T-cell (primary cell): ENCODE measurements around the gene SMARCD2. TPM values are rescaled to one million over a fixed set of nuclear protein-coding genes. Genes with fewer than 3 reads are reported as not detected.
"Not testable (repeated sequence)": the region's sequence is repeated elsewhere in the genome, so short reads cannot be mapped to it uniquely, and the experiment has no call there.

Source experiments
- ATAC-seq, 4 experiments: fragments of 200-7000 bp in 3 of 4; fragments of 150-1000 bp in 1 of 4; cut with Tn5 transposase; replicated peaks in 1 of 4; 1 replicate in 3 of 4; 2 replicates in 1 of 4; pipeline ENCODE4 v1.10.0; 2021; ENCODE audit warnings: moderate library complexity in 3 of 4, mild to moderate bottlenecking in 2 of 4, moderate number of reproducible peaks in 1 of 4
- CTCF ChIA-PET, 2 donors: fragments of 300-600 bp; sonication (Branson Sonifier 250); formaldehyde crosslinking; loops; one replicate each; lab custom pipeline; 2022; ENCODE audit warnings: antibody characterized with exemption in 2 of 2; lab: Charles Lee
- POLR2A ChIA-PET, 2 donors: fragments of 300-600 bp; sonication (Branson Sonifier 250); formaldehyde crosslinking; loops; one replicate each; lab custom pipeline; 2022; ENCODE audit warnings: antibody characterized with exemption in 2 of 2; lab: Charles Lee
- DNase-seq, 35 experiments: peaks; one replicate each; pipeline versions ENCODE4 v3.0.0 to v3.0.0-alpha.2; 2013 to 2023
- H3K27ac ChIP-seq: one replicate; pipeline ENCODE4 v1.5.1; 2013; ENCODE audit warnings: low read length
- H3K27me3 ChIP-seq, 2 experiments: replicated peaks in 1 of 2; 1 replicate in 1 of 2; 2 replicates in 1 of 2; pipeline versions ENCODE4 v1.6.1 to v1.7.0; 2013; ENCODE audit warnings: low read length in 1 of 2, mixed read lengths in 1 of 2; ENCODE audit not compliant: control insufficient read depth in 2 of 2, insufficient read depth in 2 of 2; ENCODE audit errors: extremely low read depth in 1 of 2
- H3K36me3 ChIP-seq, 2 donors: 1 replicate in 1 of 2; 2 replicates in 1 of 2; pipeline versions ENCODE4 v1.6.1 to v1.7.0; 2013; ENCODE audit warnings: low read length in 1 of 2; ENCODE audit not compliant: control insufficient read depth in 2 of 2, insufficient read depth in 1 of 2; ENCODE audit errors: extremely low read depth in 1 of 2
- H3K4me1 ChIP-seq, 2 experiments: 1 replicate in 1 of 2; 2 replicates in 1 of 2; pipeline versions ENCODE4 v1.6.1 to v1.7.0; 2013; ENCODE audit warnings: low read length in 2 of 2, mixed read lengths in 1 of 2; ENCODE audit not compliant: insufficient read depth in 2 of 2, control insufficient read depth in 1 of 2; ENCODE audit errors: extremely low read depth in 1 of 2
- H3K4me3 ChIP-seq, 2 donors: 1 replicate in 1 of 2; 2 replicates in 1 of 2; pipeline versions ENCODE4 v1.5.1 to v1.7.0; 2013; ENCODE audit warnings: mild to moderate bottlenecking in 2 of 2, low read length in 1 of 2, moderate library complexity in 1 of 2; ENCODE audit not compliant: control insufficient read depth in 1 of 2; ENCODE audit errors: extremely low read depth in 1 of 2
- H3K9me3 ChIP-seq: 2 replicates; pipeline ENCODE4 v1.7.0; 2013
- H3K27ac Mint-ChIP-seq, 2 donors: one replicate each; pipeline ENCODE4 v1.8.0; 2020 to 2021; ENCODE audit warnings: mild to moderate bottlenecking in 2 of 2, mixed read lengths in 2 of 2
- H3K27me3 Mint-ChIP-seq, 2 donors: one replicate each; pipeline ENCODE4 v1.8.0; 2021 to 2022; ENCODE audit warnings: mixed read lengths in 2 of 2
- H3K36me3 Mint-ChIP-seq: one replicate; pipeline ENCODE4 v1.8.0; 2021; ENCODE audit warnings: mixed read lengths
- H3K4me1 Mint-ChIP-seq, 3 donors: one replicate each; pipeline ENCODE4 v1.8.0; 2020 to 2022; ENCODE audit warnings: mixed read lengths in 3 of 3, mild to moderate bottlenecking in 1 of 3
- H3K4me3 Mint-ChIP-seq, 3 donors: one replicate each; pipeline ENCODE4 v1.8.0; 2020 to 2022; ENCODE audit warnings: mild to moderate bottlenecking in 3 of 3, mixed read lengths in 3 of 3, moderate library complexity in 3 of 3
- H3K9me3 Mint-ChIP-seq, 3 donors: one replicate each; pipeline ENCODE4 v1.8.0; 2020 to 2022; ENCODE audit warnings: mixed read lengths in 3 of 3
- WGBS: methylation state at CpG from one replicate; pipeline ENCODE4 v1.1.5; 2013; ENCODE audit warnings: missing lambda C conversion rate; ENCODE audit not compliant: insufficient coverage; 5-methylcytosine and 5-hydroxymethylcytosine counted together
- total RNA-seq, 35 experiments: library from RNA in 6 of 35; stranded (reverse) in 6 of 35; fragments of 120-200 nt in 1 of 35; gene quantifications; one replicate each; pipeline versions ENCODE4 v1.2.1 to v1.2.4 and lab custom pipeline; 2013 to 2026

SMARCD2 gene
- total RNA-seq (100 to 1,000 TPM in 4 of 5 donors, 10 to 100 TPM in 1; 94.9 to 129 (median 121) TPM), total RNA-seq (lab: John Stamatoyannopoulos, UW) (50.6 to 173 (median 133) reads per million in 29 experiments)
- 82.5 TPM for total RNA-seq (2013)

DNA sequence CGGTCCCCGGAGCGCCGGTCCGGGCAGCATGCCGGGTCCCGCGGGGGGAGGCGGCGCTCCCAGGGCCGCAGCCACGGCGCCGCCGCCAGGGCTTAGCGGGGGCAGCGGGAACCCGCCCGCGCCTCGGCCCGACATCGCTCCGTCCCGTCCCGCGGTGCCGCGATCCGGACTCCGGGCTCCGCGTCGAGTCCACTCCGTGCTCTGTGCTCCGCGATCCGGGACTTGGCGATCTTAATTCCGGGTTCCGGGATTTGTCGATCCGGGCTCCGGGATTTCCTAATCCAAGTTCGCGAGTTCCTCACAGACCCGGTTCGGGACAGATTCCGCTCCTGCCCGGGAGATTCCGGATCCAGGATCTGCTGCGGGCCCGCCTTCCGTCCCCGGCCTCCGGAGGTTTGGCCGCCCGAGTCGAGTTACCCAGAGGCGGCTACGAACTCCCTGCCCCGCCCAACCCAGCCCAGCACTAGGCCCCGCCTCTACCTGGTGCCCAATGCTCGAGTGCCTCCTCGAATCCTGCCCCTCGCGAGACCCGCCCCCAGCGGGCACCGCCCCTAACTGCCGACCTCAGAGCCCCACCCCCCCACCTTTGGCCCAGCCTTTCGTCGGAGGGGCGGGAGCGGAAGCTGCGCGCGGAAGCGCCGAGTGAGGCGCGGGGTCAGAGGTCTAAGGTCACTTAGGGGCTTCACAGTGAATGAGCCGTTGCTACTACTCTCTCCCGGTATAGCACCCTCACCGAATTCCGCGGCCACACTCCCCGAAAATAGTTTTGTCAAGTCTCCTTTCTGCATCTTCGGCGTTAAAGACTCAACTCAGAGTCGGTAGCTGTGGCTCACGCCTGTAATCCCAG, at the start of gene SMARCD2:
Gene SMARCD2 (minus strand): TSS at position 146 of the 847 bp plus-strand sequence. CDS start 11 bp downstream, at position 135.
- Mint-ChIP-seq H3K27me3 (no peaks in the 10 kb centered on the region), H3K4me3 (peak within 1 kb of the TSS; percentile 92 to 94 (median 94)), H3K36me3 (no peaks in the 10 kb centered on the region), H3K27ac (peak within 1 kb of the TSS; percentile 92), H3K4me1 (peaks cover 40 to 49% (median 41%) of the 10 kb centered on the region in 3 donors), H3K9me3 (no peaks in the 10 kb centered on the region)
- H3K27me3 ChIP-seq: no peaks in the 10 kb centered on the region
- H3K9me3 ChIP-seq: no peaks in the 10 kb centered on the region
- H3K4me1 ChIP-seq: peaks cover 30 to 58% of the 10 kb centered on the region in 2 experiments
- H3K27ac ChIP-seq: peak within 1 kb of the TSS; percentile 94
- ChIA-PET POLR2A (interaction anchor here in 1 of 2 donors (0.5 to 0.9 kb wide), 4 partner anchors 23 to 664 kb away, joined by 4 to 10 read pairs (median 6); partner anchors contain the start of genes DDX5 and ICAM2), CTCF (interaction anchor here in 1 of 2 donors (0.5 to 1.5 kb wide), 6 partner anchors 10 to 186 kb away, joined by 3 to 9 read pairs (median 3); partner anchors contain the start of genes CCDC47 and PSMC5)
- peaks cover 0 to 6% of the 10 kb centered on the region in 2 donors for H3K36me3 ChIP-seq
- ATAC-seq (peak; percentile 88 to 93 (median 91)), DNase-seq (peak; percentile 97 to 100 (median 99))
- H3K4me3 ChIP-seq: peak within 1 kb of the TSS; percentile 93 to 94
- WGBS: under 1% methylated on average over 90 of the region's 92 CpGs

DNA sequence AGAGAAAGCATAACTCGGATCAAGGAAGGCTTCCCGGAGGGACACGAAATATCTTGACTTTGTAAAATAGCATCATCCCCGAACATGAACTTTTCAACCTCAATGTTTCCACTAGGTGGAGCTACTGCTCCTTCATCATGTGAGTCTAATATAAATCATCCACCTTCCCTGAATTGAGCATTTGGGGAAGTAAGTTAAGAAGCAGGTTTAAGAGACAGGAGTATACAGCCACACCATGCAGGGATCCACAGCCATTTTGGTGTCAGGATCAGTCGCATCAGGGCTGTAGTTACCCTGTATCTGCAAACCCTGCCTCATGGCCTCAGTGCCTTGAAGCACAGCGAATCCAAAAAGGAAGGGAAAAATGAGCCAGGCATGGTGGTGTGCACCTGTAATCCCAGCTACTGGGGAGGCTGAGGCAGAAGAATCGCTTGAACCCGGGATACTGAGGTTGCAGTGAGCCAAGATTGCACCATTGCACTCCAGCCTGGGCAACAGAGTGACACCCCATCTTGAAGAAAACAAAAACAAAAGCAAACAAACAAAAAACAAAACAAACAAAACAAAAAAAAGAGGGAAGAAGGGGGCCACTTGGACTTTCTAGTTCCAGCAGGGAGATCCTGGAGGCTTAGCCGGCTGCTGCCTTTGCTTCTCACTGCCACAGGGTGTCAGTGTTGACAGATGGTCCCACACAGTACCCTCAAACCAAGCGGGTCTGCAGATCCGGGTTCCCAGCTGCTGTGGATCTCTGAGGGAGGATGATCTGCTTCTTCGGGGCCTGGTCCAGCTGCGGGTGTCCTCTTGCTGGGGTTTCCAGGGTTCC, 46.8 kb upstream of the SMARCD2 start:
- H3K36me3 ChIP-seq, H3K27ac Mint-ChIP-seq, H3K27me3 ChIP-seq, H3K4me3 Mint-ChIP-seq, H3K27me3 Mint-ChIP-seq, POLR2A ChIA-PET, H3K27ac ChIP-seq, H3K4me1 ChIP-seq, H3K9me3 Mint-ChIP-seq, H3K4me3 ChIP-seq, H3K36me3 Mint-ChIP-seq, H3K9me3 ChIP-seq, H3K4me1 Mint-ChIP-seq: not testable (repeated sequence)
- DNase-seq: peak in 3 of 35 experiments; percentile 17 to 50 (median 40)
- CTCF ChIA-PET: interaction anchor here (0.5 to 1.2 kb wide), 10 partner anchors 23 to 563 kb away, joined by 3 to 7 read pairs (median 3); partner anchors contain the start of gene GH1 (in 1 of the 2)
- 17% methylated on average over 4 of the region's 13 CpGs for WGBS
- peak in 3 of 4 experiments; percentile 65 to 69 (median 68) for ATAC-seq

- H3K27me3 ChIP-seq: peaks cover 0 to 22% of the 10 kb centered on the region in 2 experiments
- 89% methylated on average over 8 of the region's 11 CpGs for WGBS
- ATAC-seq: not testable (repeated sequence)
Observed at GRCh38 chr17:63885119-63885518, 42.6 kb upstream of the SMARCD2 start.

GRCh38 chr17:63882626-63883126, 40.2 kb upstream of the SMARCD2 start:
- H3K9me3 Mint-ChIP-seq, ATAC-seq, H3K27me3 Mint-ChIP-seq, H3K4me3 ChIP-seq, H3K9me3 ChIP-seq, H3K36me3 ChIP-seq, H3K36me3 Mint-ChIP-seq, H3K4me1 Mint-ChIP-seq, DNase-seq, H3K27ac ChIP-seq, H3K4me1 ChIP-seq, H3K4me3 Mint-ChIP-seq, H3K27ac Mint-ChIP-seq: not testable (repeated sequence)
- H3K27me3 ChIP-seq: peaks cover 0 to 15% of the 10 kb centered on the region in 2 experiments
- WGBS: 63% methylated on average over 2 of the region's 9 CpGs
- CTCF ChIA-PET: interaction anchor here (0.6 to 0.7 kb wide), 3 partner anchors 14 to 511 kb away, joined by 3 to 5 read pairs (median 4); no protein-coding TSS in a partner anchor
- POLR2A ChIA-PET: interaction anchor here (0.6 kb wide), 2 partner anchors 105 to 818 kb away, joined by 3 read pairs; no protein-coding TSS in a partner anchor

More at GRCh38 chr17:63885119-63885518, 42.6 kb upstream of the SMARCD2 start:
- H3K27ac Mint-ChIP-seq, H3K27ac ChIP-seq, H3K27me3 Mint-ChIP-seq, H3K9me3 ChIP-seq, POLR2A ChIA-PET, H3K4me3 Mint-ChIP-seq, H3K36me3 ChIP-seq, H3K4me3 ChIP-seq, H3K9me3 Mint-ChIP-seq, DNase-seq, H3K4me1 ChIP-seq, H3K4me1 Mint-ChIP-seq, CTCF ChIA-PET, H3K36me3 Mint-ChIP-seq: not testable (repeated sequence)

- Mint-ChIP-seq H3K9me3 (no peaks in the 10 kb centered on the region), H3K36me3 (no peaks in the 10 kb centered on the region), H3K4me1 (peaks cover 0 to 1% (median 0%) of the 10 kb centered on the region in 3 donors), H3K4me3 (no peak within 1 kb of the TSS), H3K27ac (no peak within 1 kb of the TSS), H3K27me3 (no peaks in the 10 kb centered on the region)
- H3K4me1 ChIP-seq: peaks cover 0 to 3% of the 10 kb centered on the region in 2 experiments
- ChIA-PET CTCF (interaction anchor here in 1 of 2 donors (1.1 kb wide), 1 partner anchor 11 kb away, joined by 3 read pairs; no protein-coding TSS in a partner anchor), POLR2A (no interaction called here)
- no peak within 1 kb of the TSS for H3K27ac ChIP-seq
- 100% methylated on average over 1 of the region's 15 CpGs for WGBS
- peak; percentile 81 to 88 (median 83) for ATAC-seq
- H3K9me3 ChIP-seq: no peaks in the 10 kb centered on the region
- peak in 34 of 35 experiments; percentile 17 to 81 (median 48) for DNase-seq
- H3K27me3 ChIP-seq: peaks cover 0 to 17% of the 10 kb centered on the region in 2 experiments
- no peak within 1 kb of the TSS for H3K4me3 ChIP-seq
- no peaks in the 10 kb centered on the region for H3K36me3 ChIP-seq
Observed at GRCh38 chr17:63881935-63882601, 39.6 kb upstream of the SMARCD2 start, which contains the start of gene GH2. Gene GH2 (minus strand): TSS chr17:63881944. CDS start chr17:63881801, 143 bp downstream.
